Activated CD4-positive, alpha-beta T cell treated with anti-CD3 and anti-CD28 coated beads, Interleukin-2, amount 10 ng/mL, durations not matched to agents 24 days and 14 days (primary cell): ENCODE data around the gene GPD2. TPM values are rescaled to one million over a fixed set of nuclear protein-coding genes. Genes with fewer than 3 reads are reported as not detected.

Experiments used
- DNase-seq: peaks from one replicate; pipeline ENCODE4 v3.0.0; 2022
- H3K27ac Mint-ChIP-seq: one replicate; pipeline ENCODE4 v1.8.0; 2022; ENCODE audit warnings: mild to moderate bottlenecking, mixed read lengths
- H3K27me3 Mint-ChIP-seq: one replicate; pipeline ENCODE4 v1.8.0; 2022; ENCODE audit warnings: mixed read lengths
- H3K36me3 Mint-ChIP-seq: one replicate; pipeline ENCODE4 v1.8.0; 2022; ENCODE audit warnings: low read depth, mild to moderate bottlenecking, mixed read lengths
- H3K4me1 Mint-ChIP-seq: one replicate; pipeline ENCODE4 v1.8.0; 2021; ENCODE audit warnings: mixed read lengths
- H3K4me3 Mint-ChIP-seq: one replicate; pipeline ENCODE4 v1.8.0; 2022; ENCODE audit warnings: mild to moderate bottlenecking, moderate library complexity, mixed read lengths
- H3K9me3 Mint-ChIP-seq: one replicate; pipeline ENCODE4 v1.8.0; 2021; ENCODE audit warnings: mixed read lengths
- intact Hi-C: fragments of 100-400 bp; cut with micrococcal nuclease; formaldehyde crosslinking; loops from one replicate; pipeline ENCODE4 v1.15.1; 2023
- total RNA-seq: library from RNA; stranded (reverse); gene quantifications from 2 replicates; pipeline ENCODE4 v1.2.3, GENCODE V29; 2022

Gene GPD2
- total RNA-seq, 1 donor from 2014 or later: 19.7 TPM

DNA sequence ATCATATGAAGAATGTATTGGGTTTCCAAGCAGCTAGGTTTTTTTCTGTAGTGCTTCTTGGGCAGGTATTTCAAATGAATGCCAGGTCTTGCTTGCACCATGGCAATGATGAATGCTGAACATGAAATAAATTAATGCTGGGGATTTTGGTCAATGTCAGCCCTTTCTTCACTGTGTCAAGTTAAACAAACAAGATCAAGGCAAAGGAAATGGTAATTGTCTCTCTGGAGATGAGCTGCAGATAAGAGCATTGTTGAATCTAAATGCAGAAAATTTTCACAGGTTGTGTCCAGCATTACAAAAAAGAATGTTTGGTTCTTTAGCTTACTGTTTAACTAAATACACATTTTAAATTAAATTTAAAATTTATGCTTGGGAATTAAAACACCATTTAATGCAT lies 144.3 kb downstream of the GPD2 start:
- Mint-ChIP-seq H3K27ac (no peak overlapping the region), H3K9me3 (no peaks in the 10 kb centered on the region), H3K27me3 (no peaks in the 10 kb centered on the region), H3K36me3 (peaks cover 11% of the 10 kb centered on the region), H3K4me3 (peak overlapping the region; percentile 30), H3K4me1 (peaks cover 17% of the 10 kb centered on the region)
- intact Hi-C loops: no loop called here
- peak; percentile 57 for DNase-seq

DNA sequence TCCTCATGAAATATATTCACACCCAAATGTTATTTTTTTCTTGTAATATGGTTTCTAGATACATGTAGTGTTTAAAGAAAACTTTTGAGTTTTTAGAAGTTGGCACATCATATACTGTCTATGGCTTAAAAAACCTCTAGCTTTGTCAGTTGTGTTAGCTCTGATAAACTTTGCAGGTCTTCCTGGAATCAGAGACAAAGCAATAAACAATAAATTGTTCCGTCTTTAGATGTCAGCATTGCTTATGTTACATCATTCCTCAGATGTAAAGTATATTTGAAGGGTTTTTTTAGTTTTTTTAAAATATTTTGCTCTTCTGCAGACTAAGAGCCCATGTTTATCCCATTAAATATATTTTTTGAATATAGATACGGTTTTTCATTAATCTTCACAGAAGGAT lies 145.1 kb downstream of the GPD2 start:
- peaks cover 17% of the 10 kb centered on the region for H3K4me1 Mint-ChIP-seq
- peaks cover 11% of the 10 kb centered on the region for H3K36me3 Mint-ChIP-seq
- no peak overlapping the region for H3K27ac Mint-ChIP-seq
- no peaks in the 10 kb centered on the region for H3K27me3 Mint-ChIP-seq
- no peaks in the 10 kb centered on the region for H3K9me3 Mint-ChIP-seq
- no peak for DNase-seq
- no peak overlapping the region for H3K4me3 Mint-ChIP-seq
- intact Hi-C loops: no loop called here

GRCh38 chr2:156585457-156585856 lies 149.3 kb downstream of the GPD2 start:
- Mint-ChIP-seq H3K27me3 (no peaks in the 10 kb centered on the region), H3K36me3 (peaks cover 6% of the 10 kb centered on the region), H3K27ac (no peak overlapping the region), H3K9me3 (no peaks in the 10 kb centered on the region), H3K4me1 (peaks cover 19% of the 10 kb centered on the region), H3K4me3 (no peak overlapping the region)
- intact Hi-C loops: loop anchor here (5.0 kb wide), 1 partner anchor 307 kb away; no protein-coding TSS in a partner anchor
- DNase-seq: no peak

DNA sequence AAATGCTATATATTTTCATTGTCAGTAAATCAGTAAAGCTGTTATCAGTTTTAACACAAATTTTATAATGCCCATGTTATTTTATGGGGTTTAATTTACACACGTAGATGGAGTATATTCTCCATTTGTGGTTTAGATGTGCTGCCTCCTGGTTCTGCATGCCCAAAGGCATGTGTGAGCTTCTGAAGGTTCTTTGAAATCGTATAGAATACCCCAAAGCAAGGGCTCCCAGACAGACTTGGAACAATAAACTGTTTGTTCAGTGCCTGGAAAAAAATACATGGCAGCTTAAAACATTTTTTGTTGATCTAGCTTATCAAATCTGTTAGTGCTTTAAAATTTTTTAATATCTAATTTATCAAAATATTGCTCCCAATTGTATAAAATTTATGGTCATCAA lies 150.4 kb downstream of the GPD2 start:
- H3K27me3 Mint-ChIP-seq: no peaks in the 10 kb centered on the region
- no peak overlapping the region for H3K27ac Mint-ChIP-seq
- peaks cover 5% of the 10 kb centered on the region for H3K36me3 Mint-ChIP-seq
- DNase-seq: no peak
- H3K4me3 Mint-ChIP-seq: no peak overlapping the region
- H3K9me3 Mint-ChIP-seq: no peaks in the 10 kb centered on the region
- intact Hi-C loops: loop anchor here (5.0 kb wide), 1 partner anchor 306 kb away; no protein-coding TSS in a partner anchor
- peaks cover 13% of the 10 kb centered on the region for H3K4me1 Mint-ChIP-seq

DNA sequence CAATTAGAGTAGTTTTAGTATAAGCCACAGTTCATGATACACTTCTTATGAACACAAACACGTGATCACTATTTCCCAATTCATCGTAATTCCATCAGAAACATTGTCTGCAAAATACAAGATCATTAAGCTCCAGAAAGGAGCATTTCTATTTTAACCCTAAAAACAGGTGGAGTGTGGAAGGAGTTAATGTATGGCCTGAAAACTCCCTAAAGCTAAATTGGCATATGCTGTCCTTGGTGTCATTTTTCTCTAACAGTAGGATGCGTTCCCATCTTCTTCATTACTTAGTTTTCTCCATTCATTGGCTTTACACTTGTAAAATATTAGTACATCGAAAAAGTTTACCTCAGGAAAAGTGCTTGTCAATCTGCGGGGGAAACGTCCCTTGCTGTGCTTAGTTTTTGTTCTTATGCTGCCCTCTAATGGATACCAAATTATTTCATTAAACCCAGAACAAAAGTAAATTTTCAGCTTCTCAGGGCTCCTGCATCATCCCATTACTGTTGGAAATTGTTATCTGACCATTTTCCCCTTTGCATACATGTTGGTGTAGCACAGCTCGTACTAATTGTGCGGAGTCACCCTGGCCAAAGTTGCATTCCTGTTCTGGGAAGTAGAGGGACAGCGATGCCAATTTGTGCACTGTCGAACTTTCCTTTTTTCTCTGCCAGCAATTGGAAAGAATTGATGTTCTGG lies 153.4 kb downstream of the GPD2 start:
- Mint-ChIP-seq H3K9me3 (no peaks in the 10 kb centered on the region), H3K4me1 (peaks cover 8% of the 10 kb centered on the region), H3K4me3 (no peak overlapping the region), H3K27me3 (no peaks in the 10 kb centered on the region), H3K36me3 (peaks cover 2% of the 10 kb centered on the region), H3K27ac (no peak overlapping the region)
- intact Hi-C loops: loop anchor here (1.0 to 5.0 kb wide), 4 partner anchors 188 to 1215 kb away; no protein-coding TSS in a partner anchor
- DNase-seq: peak; percentile 64

DNA sequence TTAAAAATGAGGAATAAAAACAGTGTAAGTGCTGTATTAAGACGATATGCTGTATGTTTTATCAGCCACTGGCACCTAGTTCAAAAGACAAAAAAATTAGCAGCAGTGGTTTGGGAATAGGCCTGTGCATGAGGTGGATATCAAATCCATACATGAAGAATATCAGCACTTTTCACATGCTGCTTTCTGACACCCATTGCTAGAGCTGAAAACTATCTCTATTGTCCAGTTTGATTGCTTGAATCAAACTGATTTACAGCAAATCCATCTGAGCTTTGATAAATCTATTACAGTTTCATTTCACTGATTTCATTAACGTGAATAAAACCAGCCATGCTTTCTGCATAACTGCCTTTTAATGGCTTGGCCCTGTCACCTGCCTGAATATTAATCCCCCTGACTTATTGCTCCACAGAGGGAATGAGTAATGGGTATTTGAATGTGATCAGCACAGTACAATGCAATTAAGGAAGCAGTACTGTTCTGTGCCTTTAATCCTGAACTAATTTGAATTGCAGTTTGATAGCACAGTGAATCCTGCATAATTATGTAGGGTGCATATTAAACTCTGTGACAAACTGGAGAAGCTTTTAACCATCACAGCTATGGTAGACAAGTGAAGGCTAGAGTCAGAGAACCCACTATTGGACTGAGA lies 154.0 kb downstream of the GPD2 start:
- intact Hi-C loops: no loop called here
- Mint-ChIP-seq H3K4me1 (peaks cover 5% of the 10 kb centered on the region), H3K36me3 (peaks cover 2% of the 10 kb centered on the region), H3K4me3 (no peak overlapping the region), H3K27me3 (peaks cover 3% of the 10 kb centered on the region), H3K9me3 (no peaks in the 10 kb centered on the region), H3K27ac (no peak overlapping the region)
- no peak for DNase-seq

- intact Hi-C loops: no loop called here
Observed at GRCh38 chr2:156592809-156593593, 156.8 kb downstream of the GPD2 start.

GRCh38 chr2:156593594-156593921 lies 157.4 kb downstream of the GPD2 start:
- no peaks in the 10 kb centered on the region for H3K36me3 Mint-ChIP-seq
- DNase-seq: no peak
- no peaks in the 10 kb centered on the region for H3K9me3 Mint-ChIP-seq
- H3K4me3 Mint-ChIP-seq: no peak overlapping the region
- peaks cover 5% of the 10 kb centered on the region for H3K4me1 Mint-ChIP-seq
- H3K27me3 Mint-ChIP-seq: peaks cover 15% of the 10 kb centered on the region
- H3K27ac Mint-ChIP-seq: no peak overlapping the region
- intact Hi-C loops: no loop called here

More at GRCh38 chr2:156592809-156593593, 156.8 kb downstream of the GPD2 start:
- no peak for DNase-seq
- H3K36me3 Mint-ChIP-seq: peaks cover 1% of the 10 kb centered on the region
- H3K27ac Mint-ChIP-seq: no peak overlapping the region
- no peaks in the 10 kb centered on the region for H3K9me3 Mint-ChIP-seq
- no peak overlapping the region for H3K4me3 Mint-ChIP-seq
- H3K4me1 Mint-ChIP-seq: peaks cover 5% of the 10 kb centered on the region
- peaks cover 14% of the 10 kb centered on the region for H3K27me3 Mint-ChIP-seq

- H3K27me3 Mint-ChIP-seq: peaks cover 31% of the 10 kb centered on the region
- H3K4me1 Mint-ChIP-seq: no peaks in the 10 kb centered on the region
- intact Hi-C loops: no loop called here
- no peak for DNase-seq
- H3K9me3 Mint-ChIP-seq: no peaks in the 10 kb centered on the region
- no peak overlapping the region for H3K27ac Mint-ChIP-seq
- H3K4me3 Mint-ChIP-seq: no peak overlapping the region
- H3K36me3 Mint-ChIP-seq: no peaks in the 10 kb centered on the region
Observed at GRCh38 chr2:156598563-156598962, 162.4 kb downstream of the GPD2 start.

- H3K27me3 Mint-ChIP-seq: peaks cover 34% of the 10 kb centered on the region
- no peak overlapping the region for H3K27ac Mint-ChIP-seq
- intact Hi-C loops: no loop called here
- H3K36me3 Mint-ChIP-seq: no peaks in the 10 kb centered on the region
- DNase-seq: no peak
- H3K4me3 Mint-ChIP-seq: no peak overlapping the region
- no peaks in the 10 kb centered on the region for H3K4me1 Mint-ChIP-seq
- H3K9me3 Mint-ChIP-seq: no peaks in the 10 kb centered on the region
Observed at GRCh38 chr2:156600196-156600595, 164.0 kb downstream of the GPD2 start.

GRCh38 chr2:156601855-156602551 lies 165.8 kb downstream of the GPD2 start:
- Mint-ChIP-seq H3K4me1 (no peaks in the 10 kb centered on the region), H3K36me3 (no peaks in the 10 kb centered on the region), H3K27ac (no peak overlapping the region), H3K9me3 (peaks cover 4% of the 10 kb centered on the region), H3K27me3 (peaks cover 37% of the 10 kb centered on the region), H3K4me3 (no peak overlapping the region)
- intact Hi-C loops: no loop called here
- no peak for DNase-seq

- H3K4me1 Mint-ChIP-seq: no peaks in the 10 kb centered on the region
- H3K27ac Mint-ChIP-seq: no peak overlapping the region
- DNase-seq: no peak
- H3K27me3 Mint-ChIP-seq: peaks cover 34% of the 10 kb centered on the region
- intact Hi-C loops: no loop called here
- H3K9me3 Mint-ChIP-seq: peaks cover 4% of the 10 kb centered on the region
- no peaks in the 10 kb centered on the region for H3K36me3 Mint-ChIP-seq
- no peak overlapping the region for H3K4me3 Mint-ChIP-seq
Observed at GRCh38 chr2:156602552-156602933, 166.4 kb downstream of the GPD2 start.

DNA sequence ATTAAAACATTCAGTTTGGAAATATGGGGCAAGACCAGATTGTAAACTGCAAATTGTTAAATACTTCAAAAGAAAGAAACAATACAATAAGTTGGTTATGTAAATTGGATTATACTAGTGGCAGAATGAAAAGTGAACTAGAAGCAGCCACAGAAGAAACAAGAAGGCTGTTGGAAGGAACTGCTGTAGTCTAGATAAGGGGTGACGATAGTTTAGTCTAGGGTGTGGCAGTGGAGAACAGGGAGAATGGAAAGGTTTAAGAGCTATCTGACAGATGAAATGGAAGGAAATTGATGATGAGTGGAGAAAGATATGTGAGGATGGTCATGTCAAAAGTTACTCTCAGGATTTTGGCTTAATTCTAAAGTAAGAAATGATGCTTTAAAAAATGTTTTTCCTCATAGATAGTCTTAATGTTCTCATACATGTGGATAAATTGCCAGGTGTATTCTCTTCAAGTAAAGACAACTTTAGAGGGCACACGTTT lies 179.7 kb downstream of the GPD2 start:
- no peak overlapping the region for H3K27ac Mint-ChIP-seq
- no peaks in the 10 kb centered on the region for H3K4me1 Mint-ChIP-seq
- H3K27me3 Mint-ChIP-seq: peaks cover 18% of the 10 kb centered on the region
- no peak for DNase-seq
- intact Hi-C loops: no loop called here
- H3K36me3 Mint-ChIP-seq: no peaks in the 10 kb centered on the region
- no peak overlapping the region for H3K4me3 Mint-ChIP-seq
- no peaks in the 10 kb centered on the region for H3K9me3 Mint-ChIP-seq
